Lower leg skin (tissue), 3 donors: ENCODE results near the gene CAP1.

Experiments used
- POLR2A ChIP-seq, 2 donors: fragments of 450-650 bp; IDR thresholded peaks; one replicate each; pipeline ENCODE4 v1.6.1; 2016 to 2017; ENCODE audit warnings: antibody characterized with exemption in 2 of 2, mild to moderate bottlenecking in 1 of 2, moderate library complexity in 1 of 2
- TF ChIP-seq, protein P1 (sequence below), 3 donors: fragments of 450-650 bp; IDR thresholded peaks; one replicate each; pipeline ENCODE4 v1.5.1; 2016; ENCODE audit warnings: antibody characterized with exemption in 3 of 3, mild to moderate bottlenecking in 3 of 3, moderate library complexity in 2 of 3

DNA sequence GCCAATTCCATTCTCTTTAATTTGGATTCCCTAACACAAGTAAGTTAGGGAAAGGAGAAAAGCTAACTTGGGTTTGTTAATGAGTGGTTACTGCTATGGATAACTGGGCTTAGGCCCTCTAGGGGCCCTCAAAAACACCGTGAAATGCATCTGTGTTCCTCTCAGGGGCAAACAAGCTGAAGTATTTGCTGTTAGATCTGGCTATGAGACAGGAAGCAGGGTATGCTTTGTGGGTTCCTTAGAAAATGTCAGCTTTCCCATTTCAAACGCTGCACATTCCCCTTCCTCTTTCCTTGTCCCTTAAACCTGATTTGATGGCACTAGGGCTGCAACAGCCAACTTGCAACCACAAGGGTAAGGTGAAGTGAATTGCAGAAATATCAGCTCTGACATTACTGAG lies 5.7 kb upstream of the CAP1 start:
- TF ChIP-seq POLR2A (IDR thresholded peaks at IDR 0.05), result no peak
- TF ChIP-seq, protein P1, sequence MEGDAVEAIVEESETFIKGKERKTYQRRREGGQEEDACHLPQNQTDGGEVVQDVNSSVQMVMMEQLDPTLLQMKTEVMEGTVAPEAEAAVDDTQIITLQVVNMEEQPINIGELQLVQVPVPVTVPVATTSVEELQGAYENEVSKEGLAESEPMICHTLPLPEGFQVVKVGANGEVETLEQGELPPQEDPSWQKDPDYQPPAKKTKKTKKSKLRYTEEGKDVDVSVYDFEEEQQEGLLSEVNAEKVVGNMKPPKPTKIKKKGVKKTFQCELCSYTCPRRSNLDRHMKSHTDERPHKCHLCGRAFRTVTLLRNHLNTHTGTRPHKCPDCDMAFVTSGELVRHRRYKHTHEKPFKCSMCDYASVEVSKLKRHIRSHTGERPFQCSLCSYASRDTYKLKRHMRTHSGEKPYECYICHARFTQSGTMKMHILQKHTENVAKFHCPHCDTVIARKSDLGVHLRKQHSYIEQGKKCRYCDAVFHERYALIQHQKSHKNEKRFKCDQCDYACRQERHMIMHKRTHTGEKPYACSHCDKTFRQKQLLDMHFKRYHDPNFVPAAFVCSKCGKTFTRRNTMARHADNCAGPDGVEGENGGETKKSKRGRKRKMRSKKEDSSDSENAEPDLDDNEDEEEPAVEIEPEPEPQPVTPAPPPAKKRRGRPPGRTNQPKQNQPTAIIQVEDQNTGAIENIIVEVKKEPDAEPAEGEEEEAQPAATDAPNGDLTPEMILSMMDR (IDR thresholded peaks at IDR 0.05), result no peak
